HG03103 (cell line): ENCODE data around the gene IFI44.
A peak's percentile ranks its signal among the peaks of the same experiment; 100 is the strongest.

Source experiments
- ATAC-seq: cut with Tn5 transposase; IDR thresholded peaks from one replicate; pipeline ENCODE4 v1.9.1; 2021; ENCODE audit warnings: low read depth; ENCODE audit not compliant: unreplicated experiment

IFI44 gene, protein sequence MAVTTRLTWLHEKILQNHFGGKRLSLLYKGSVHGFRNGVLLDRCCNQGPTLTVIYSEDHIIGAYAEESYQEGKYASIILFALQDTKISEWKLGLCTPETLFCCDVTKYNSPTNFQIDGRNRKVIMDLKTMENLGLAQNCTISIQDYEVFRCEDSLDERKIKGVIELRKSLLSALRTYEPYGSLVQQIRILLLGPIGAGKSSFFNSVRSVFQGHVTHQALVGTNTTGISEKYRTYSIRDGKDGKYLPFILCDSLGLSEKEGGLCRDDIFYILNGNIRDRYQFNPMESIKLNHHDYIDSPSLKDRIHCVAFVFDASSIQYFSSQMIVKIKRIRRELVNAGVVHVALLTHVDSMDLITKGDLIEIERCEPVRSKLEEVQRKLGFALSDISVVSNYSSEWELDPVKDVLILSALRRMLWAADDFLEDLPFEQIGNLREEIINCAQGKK

DNA sequence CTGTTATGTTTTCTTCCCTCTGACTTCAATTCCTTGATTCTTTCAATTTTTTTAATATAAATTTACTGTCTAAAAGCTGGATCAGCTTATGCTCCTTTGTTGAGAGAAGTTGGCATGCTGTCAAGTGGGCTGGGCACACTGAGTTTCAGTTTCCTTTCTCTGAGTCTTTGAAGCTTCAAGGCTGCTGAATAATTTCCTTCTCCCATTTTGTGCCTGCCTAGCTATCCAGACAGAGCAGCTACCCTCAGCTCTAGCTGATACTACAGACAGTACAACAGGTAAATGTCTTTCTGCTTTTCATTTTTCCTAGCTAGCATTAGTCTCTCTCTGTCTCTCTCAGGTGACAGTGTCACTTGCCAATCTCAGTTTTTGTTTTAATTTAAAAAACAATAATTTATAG lies at the start of gene IFI44:
IFI44 (plus strand) TSS at position 204 of the 400 bp plus-strand sequence. CDS start 365 bp downstream, outside the sequence.
- peak; percentile 72 for ATAC-seq

DNA sequence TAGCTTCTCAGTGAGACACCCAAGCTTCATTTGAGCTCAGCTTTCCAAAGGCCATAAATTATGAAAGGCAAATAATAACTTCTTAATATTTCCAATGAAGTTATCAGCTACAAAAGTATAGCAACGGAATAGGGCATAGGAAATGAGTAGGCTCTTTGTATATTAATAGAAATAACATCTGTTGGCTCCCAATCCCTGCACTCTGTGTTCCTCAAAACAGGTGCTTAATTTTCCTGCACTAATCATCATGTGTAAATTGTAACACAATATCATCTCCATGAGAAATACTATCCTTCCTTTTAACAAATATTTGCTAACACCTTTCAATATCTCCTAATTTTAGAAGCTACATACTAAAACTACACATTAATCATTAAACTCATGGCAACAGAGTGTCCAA lies 48.6 kb upstream of the IFI44 start:
- no peak for ATAC-seq

DNA sequence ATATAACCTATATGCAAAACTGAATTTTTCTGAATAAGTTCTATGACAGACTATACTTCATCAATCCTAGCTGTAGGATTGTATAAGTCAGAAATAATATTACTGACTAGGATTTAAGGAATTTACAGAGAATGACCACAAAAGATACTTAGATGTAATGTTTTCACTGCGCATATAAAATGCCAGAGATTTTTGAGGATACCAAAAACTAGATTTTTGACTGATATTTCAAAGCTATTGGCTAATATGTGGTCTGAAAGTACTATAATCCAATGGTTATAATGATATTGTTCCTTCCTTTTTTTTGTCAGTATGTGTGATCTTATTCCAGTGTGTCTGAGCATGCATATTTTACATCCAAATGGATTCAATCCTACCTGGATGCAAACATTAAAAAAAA lies 46.4 kb upstream of the IFI44 start:
- no peak for ATAC-seq

DNA sequence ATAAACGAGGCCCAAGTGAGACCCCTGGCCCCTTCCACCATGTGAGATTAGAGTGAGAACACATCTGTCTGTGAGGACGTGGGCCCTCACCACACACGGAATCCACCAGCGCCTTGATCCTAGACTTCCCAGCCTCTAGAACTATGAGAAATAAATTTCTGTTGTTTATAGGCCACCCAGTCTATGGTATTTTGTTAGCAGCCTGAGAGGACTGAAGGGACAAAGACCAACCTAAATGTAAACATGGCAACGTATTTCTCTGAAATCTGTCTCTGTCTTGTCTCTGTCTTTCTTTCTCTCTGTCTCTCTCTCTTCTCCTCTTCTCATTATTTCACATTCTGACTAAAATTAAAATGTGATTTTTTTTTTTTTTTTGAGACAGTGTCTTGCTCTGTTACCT lies 45.0 kb upstream of the IFI44 start:
- no peak for ATAC-seq

DNA sequence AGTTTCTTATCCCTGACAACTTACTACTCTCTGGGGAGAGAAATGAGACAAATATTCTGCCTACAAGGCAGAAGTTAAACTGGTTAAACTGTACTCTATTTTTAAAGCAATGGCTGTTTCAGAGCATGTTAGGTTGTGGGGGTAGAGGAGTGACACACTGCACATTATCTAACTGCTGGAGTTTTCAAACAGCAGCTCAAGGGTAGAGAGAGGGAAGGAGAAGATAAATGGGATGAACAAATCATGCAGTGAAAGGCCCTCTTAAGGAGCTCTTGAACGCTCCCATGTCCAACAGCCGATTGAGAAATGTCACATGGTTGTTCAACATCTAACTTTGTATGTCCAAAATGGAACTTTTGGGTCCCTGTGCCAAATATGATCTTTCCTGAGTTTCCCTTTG lies 43.4 kb upstream of the IFI44 start:
- ATAC-seq = no peak

DNA sequence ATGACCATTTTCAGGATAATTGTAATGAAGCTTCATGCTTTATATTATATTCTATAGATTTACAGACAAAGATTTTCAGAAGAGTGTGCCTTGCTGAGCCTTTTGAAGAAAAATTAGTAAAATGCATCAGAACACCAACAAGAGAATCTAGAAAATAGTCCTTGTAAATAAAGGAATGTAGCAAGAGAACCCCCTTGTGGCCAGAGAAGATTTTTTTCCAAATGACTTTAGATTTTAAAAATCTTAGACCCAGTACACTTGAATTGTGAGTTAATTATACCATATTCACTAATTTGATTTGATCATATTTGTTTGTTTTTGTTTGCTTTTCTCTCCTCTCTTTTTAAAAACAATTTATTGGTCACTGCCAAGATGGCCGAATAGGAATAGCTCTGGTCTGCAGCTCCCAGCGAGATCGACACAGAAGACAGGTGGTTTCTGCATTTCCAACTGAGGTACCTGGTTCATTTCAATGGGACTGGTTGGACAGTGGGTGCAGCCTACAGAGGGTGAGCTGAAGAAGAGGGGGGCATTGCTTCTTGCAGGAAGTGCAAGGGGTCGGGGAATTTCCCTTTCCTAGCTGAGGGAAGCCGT lies 42.2 kb upstream of the IFI44 start:
- ATAC-seq = no peak

DNA sequence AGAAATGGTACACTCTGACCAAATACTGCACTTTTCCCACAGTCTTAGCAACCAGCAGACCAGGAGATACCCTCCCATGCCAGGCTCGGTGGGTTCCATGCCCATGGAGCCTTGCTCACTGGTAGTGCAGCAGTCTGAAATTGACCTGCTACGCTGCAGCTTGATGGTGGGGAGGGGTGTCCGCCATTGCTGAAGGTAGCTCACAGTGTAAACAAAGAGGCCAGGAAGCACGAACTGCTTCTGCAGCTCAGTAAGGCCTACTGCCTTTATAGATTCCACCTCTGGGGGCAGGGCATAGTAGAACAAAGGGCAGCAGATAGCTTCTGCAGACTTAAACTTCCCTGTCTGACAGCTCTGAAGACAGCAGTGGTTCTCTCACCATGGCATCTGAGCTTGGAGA lies 41.7 kb upstream of the IFI44 start:
- no peak for ATAC-seq

DNA sequence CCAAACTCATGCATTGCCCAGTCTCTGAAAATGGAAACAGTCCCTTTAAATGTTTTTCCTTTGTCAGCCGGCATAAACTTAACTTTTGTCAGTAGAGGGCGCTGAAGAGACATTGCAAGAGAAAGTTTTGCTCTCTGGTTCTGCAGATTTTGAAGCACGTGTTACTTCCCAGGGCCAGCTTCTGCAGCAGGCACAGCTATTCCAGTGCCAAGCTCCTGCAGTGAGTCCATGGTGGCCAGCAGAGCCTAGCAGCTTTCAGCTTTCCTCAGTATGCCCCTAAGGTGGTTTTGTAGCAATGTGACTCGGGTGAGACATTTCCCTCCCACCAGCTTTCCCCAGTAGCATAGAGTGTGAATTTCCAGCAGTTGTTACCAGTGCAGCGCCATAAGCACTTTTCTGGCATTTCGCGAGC lies 32.0 kb upstream of the IFI44 start:
- ATAC-seq = peak; percentile 38

DNA sequence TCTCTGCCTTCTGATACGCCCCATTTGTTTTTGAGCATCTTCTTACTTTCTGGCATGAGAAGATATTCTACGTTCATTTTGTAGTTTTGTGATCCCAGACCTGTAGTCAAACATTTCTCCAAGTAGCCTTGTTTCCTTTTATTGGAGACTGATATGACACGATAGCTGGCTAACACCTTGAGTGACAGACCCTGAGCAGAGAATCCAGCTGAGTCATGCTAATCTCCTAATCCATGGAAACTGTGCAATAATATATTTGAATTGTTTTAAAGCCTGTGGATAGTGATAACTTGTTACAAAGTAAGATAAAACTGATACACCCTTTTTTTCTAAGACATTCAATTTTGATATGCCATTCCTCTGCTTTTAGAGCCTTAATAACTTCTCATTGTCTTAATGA lies 30.6 kb upstream of the IFI44 start:
- no peak for ATAC-seq

DNA sequence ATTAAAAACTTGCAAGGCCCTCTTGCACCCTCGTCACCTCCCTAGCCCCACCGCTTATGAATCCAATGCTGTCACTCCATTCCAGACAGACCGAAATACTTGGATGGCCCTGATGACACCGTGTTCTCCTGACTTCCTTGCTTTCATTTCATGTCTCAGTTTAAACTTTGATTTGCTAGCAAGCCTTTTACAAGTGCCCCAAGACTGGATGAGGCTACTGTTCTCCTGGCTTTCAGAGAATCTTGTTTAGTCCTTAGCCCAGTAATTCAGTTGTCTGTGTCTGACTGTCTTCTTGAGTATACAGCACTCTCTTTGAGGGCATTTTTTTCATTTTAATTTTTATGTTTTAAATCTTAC lies 30.2 kb upstream of the IFI44 start:
- ATAC-seq = peak; percentile 6

DNA sequence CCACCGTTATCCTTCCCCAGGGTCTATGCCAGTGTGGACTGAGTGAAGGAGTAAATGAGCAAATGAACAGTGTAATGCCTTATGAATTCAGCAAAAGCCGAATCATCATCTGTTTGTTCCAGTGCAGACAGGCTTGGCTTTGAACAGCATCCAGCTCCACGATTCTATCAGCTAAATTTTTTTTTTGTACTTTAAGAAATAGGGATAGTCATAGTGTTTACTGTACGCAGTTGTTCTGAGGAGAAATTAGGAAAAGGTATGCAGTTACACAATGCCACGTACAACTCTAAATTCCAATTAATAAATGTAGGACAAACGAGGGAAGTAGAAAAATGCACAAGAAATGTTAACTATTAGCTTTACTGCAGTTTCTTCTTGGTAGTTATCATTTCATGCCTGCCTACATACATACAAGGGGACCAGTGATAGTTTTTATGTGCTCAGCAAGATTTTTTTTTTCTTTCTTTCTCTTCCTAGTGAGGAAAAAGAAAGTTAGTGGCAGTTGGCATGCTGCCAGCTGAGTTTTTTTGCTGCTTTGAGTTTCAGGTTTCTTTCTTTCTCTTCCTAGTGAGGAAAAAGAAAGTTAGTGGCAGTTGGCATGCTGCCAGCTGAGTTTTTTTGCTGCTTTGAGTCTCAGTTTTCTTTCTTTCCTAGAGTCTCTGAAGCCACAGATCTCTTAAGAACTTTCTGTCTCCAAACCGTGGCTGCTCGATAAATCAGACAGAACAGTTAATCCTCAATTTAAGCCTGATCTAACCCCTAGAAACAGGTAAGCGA lies 29.6 kb upstream of the IFI44 start, which contains the start of gene IFI44L:
IFI44L (plus strand) TSS at position 646 of the 777 bp plus-strand sequence. CDS start 7,468 bp downstream, outside the sequence.
- peak; percentile 35 for ATAC-seq

DNA sequence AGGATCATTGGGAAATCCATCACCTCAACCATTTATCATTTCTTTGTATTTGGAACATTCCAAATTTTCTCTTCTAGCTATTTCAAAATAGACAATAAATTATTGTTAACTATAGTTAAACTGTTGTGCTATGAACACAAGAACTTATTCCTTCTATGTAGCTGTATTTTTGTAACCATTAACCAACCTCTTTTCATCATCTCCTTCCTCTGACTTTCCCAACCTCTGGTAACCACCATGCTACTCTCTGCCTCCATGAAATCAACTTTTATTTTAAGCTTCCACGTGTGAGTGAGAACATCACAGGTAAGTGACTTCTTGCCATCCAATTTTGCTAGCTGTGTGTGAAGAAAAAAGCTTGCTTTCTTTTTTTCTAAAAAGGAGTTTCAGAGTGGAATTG lies 29.0 kb upstream of the IFI44 start:
- ATAC-seq = no peak

DNA sequence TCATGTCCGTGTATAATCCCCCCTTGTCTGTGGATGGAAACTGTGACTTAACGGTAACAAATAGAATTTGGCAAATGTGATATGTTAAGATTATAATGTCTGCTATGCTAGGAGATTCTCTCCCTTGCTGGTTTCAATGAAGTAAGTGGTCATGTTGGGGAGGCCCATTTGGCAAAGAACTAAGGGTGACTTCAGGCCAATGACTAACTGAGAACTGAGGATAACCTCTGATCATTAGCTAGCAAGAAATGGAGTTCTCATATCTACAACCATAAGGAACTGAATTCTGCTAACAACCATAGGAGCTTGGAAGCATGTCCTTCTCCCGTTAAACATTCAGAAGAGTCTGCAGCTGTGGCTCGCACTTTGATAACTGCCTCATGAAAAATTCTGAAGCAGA lies 27.1 kb upstream of the IFI44 start:
- ATAC-seq = no peak

DNA sequence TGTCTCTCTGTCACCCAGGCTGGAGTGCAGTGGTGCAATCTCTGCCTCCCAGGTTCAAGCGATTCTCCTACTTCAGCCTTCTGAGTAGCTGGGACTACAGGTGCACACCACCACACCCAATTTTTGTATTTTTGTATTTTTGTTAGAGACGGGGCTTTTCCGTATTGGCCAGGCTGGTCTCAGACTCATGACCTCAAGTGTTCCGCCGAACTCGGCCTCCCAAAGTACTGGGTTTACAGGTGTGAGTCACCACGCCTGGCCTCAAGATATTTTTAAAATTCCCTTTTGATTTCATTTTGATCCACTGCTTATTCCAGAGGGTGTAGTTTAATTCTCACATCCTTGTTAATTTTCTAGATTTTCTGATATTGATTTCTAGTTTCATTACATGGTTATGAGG lies 25.6 kb upstream of the IFI44 start:
- no peak for ATAC-seq

DNA sequence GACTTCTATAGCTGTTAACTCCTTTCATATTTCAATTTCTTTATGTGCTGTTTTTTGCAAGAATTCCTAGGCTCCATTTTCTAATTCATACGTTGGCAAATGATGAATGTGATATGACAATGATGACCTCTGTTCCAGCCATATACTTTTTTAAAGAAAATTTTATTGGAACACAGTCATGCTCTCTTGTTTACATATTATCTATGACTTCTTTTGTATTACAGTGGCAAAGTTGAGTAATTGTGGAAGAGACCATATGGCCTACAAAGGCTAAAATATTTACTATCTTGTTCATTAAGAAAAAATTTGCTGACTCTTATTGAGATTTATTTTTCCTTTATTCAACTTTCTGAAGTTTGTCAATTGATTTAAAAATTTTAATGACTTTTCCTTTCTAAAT lies 22.3 kb upstream of the IFI44 start:
- ATAC-seq = no peak

DNA sequence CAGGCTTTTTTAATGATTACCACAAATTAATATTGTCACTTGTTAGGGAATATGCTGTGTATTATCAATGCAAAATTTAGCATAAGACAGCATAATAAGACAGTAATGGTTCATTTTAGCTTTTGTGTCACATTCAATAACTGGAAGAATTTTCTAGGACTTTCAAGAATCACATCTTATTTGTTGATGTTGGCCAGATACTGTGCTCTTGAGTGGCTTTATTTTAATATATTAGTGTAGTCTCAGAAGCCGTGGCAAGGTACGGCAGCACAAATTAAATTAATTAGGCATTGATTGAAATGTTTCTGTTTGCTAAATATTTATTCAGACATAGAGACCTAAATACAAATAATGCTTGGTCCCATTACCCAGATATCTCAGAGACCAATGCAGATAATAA lies 19.0 kb upstream of the IFI44 start:
- ATAC-seq = no peak

DNA sequence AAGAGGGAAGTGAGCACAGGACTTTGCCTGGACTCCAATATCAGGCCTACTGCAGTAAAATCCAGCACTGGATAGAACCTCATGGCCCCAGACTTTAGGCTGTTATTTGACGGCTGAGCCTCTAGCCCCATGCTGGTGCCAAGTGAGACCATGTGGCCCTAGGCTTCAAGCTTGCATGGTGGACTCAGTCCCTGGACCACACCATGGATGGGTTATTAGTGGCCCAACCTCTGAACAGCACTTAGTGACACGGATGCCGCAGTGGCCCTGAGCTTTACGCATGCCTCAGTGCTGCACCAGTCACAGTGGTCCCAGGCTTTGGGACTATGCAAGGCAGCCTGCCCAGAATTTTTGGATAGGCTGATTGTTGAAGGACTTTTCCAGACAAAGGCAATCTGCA lies 16.4 kb upstream of the IFI44 start:
- ATAC-seq = no peak

DNA sequence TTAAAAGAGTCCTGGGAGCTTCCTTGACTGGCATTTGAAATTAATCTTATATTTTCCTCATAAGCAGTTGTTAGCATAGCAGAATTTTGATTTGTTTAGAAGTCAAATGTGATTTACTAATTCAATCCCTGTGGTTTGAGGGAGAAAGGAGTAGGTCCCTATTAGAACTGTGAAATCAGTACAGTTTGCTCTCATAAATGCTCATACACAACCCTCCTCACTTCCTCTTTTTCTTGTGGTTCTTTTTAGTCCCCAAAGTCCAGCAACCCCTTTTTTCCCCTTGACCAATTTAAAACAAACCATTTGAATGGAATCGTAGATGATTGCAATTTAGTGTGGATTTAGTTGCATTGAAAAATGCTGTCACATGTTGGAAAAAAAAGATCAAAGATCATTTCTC lies 9.2 kb upstream of the IFI44 start:
- ATAC-seq = peak; percentile 56

DNA sequence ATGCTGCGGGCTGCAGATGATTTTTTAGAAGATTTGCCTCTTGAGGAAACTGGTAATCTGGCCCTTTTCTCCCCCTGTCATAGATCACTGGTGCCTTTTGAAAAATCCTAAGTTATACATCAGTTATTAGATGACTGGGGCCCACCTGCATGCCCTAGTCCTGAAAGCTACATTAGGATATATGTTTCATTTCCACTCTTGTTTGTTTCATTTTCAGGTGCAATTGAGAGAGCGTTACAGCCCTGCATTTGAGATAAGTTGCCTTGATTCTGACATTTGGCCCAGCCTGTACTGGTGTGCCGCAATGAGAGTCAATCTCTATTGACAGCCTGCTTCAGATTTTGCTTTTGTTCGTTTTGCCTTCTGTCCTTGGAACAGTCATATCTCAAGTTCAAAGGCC lies 8.1 kb upstream of the IFI44 start:
- ATAC-seq = no peak

DNA sequence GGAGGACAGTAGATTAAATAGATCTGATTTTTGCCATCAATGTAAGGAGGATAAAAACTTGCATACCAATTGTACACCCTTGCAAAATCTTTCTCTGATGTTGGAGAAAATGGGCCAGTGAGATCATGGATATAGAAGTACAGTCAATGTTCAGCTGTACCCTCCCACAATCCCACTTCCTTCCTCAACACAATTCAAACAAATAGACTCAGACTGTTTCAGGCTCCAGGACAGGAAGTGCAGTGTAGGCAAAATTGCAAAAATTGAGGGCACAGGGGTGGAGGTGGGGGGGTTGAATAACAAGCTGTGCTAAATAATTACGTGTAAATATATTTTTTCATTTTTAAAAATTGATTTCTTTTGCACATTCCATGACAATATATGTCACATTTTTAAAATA lies 3.9 kb upstream of the IFI44 start:
- no peak for ATAC-seq

DNA sequence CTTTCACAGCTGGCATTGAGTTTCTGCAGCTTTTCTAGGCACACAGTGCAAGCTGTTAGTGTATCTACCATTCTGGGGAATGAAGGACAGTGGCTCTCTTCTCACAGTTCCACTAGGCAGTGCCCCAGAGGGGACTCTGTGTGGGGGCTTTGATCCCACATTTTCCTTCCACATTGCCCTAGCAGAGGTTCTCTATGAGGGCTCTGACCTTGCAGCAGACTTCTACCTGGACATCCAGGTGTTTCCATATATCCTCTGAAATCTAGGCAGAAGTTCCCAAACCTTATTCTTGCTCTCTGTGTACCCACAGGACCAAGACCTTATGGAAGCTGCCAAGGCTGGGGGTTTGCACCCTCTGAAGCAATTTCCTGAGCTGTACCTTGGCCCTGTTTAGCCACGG lies 2.4 kb upstream of the IFI44 start:
- no peak for ATAC-seq
